Type B pancreatic cell (in vitro differentiated cells): ENCODE data around the gene SLC37A3. TPM values are rescaled to one million over a fixed set of nuclear protein-coding genes. Genes with fewer than 3 reads are reported as not detected.

Experiments
- DNase-seq: peaks from one replicate; pipeline ENCODE4 v3.0.0; 2021; ENCODE audit warnings: mixed read lengths; ENCODE audit not compliant: unreplicated experiment; ENCODE audit errors: extremely low spot score
- H3K27ac Mint-ChIP-seq: 2 replicates; pipeline ENCODE4 v1.8.0; 2021; ENCODE audit warnings: mild to moderate bottlenecking, mixed read lengths
- H3K27me3 Mint-ChIP-seq: 2 replicates; pipeline ENCODE4 v1.8.0; 2021; ENCODE audit warnings: mixed read lengths
- H3K36me3 Mint-ChIP-seq: 2 replicates; pipeline ENCODE4 v1.8.0; 2021; ENCODE audit warnings: mixed read lengths
- H3K4me1 Mint-ChIP-seq: one replicate; pipeline ENCODE4 v1.8.0; 2021; ENCODE audit warnings: mixed read lengths; ENCODE audit not compliant: unreplicated experiment
- H3K4me3 Mint-ChIP-seq: 2 replicates; pipeline ENCODE4 v1.8.0; 2021; ENCODE audit warnings: mild to moderate bottlenecking, mixed read lengths
- H3K9me3 Mint-ChIP-seq: 2 replicates; pipeline ENCODE4 v1.8.0; 2021; ENCODE audit warnings: mixed read lengths
- total RNA-seq: library from RNA; stranded (reverse); gene quantifications from 2 replicates; pipeline ENCODE4 v1.2.1, GENCODE V29; 2021; ENCODE audit warnings: low replicate concordance
- TF ChIP-seq, protein P1 (sequence below): fragments of 200-600 bp; sonication (generic); conservative IDR thresholded peaks from 2 replicates; pipeline ENCODE4 v1.5.0; 2021; ENCODE audit warnings: antibody characterized with exemption, mild to moderate bottlenecking

Gene SLC37A3
- total RNA-seq, 1 donor from 2014 or later = 53.2 TPM

GRCh38 chr7:140415361-140415760 lies 17.0 kb upstream of the SLC37A3 start:
- Mint-ChIP-seq H3K9me3 (no peaks in the 10 kb centered on the region), H3K36me3 (no peaks in the 10 kb centered on the region), H3K4me1 (peaks cover 7% of the 10 kb centered on the region), H3K27ac (no peak overlapping the region), H3K4me3 (no peak overlapping the region), H3K27me3 (no peaks in the 10 kb centered on the region)
- TF ChIP-seq, protein P1, sequence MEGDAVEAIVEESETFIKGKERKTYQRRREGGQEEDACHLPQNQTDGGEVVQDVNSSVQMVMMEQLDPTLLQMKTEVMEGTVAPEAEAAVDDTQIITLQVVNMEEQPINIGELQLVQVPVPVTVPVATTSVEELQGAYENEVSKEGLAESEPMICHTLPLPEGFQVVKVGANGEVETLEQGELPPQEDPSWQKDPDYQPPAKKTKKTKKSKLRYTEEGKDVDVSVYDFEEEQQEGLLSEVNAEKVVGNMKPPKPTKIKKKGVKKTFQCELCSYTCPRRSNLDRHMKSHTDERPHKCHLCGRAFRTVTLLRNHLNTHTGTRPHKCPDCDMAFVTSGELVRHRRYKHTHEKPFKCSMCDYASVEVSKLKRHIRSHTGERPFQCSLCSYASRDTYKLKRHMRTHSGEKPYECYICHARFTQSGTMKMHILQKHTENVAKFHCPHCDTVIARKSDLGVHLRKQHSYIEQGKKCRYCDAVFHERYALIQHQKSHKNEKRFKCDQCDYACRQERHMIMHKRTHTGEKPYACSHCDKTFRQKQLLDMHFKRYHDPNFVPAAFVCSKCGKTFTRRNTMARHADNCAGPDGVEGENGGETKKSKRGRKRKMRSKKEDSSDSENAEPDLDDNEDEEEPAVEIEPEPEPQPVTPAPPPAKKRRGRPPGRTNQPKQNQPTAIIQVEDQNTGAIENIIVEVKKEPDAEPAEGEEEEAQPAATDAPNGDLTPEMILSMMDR = no peak
- DNase-seq = no peak

GRCh38 chr7:140404565-140405065 lies 6.3 kb upstream of the SLC37A3 start:
- no peak for DNase-seq
- peak overlapping the region; percentile 90 for H3K4me3 Mint-ChIP-seq

GRCh38 chr7:140403878-140404564 lies 5.7 kb upstream of the SLC37A3 start, which contains the start of gene RAB19:
Gene RAB19, plus strand, starts transcription at chr7:140404058. Its CDS starts 3,589 bp downstream, at chr7:140407647.
- peak within 1 kb of the TSS; percentile 90 for H3K4me3 Mint-ChIP-seq
- no peaks in the 10 kb centered on the region for H3K36me3 Mint-ChIP-seq
- peaks cover 6% of the 10 kb centered on the region for H3K27me3 Mint-ChIP-seq
- peak within 1 kb of the TSS; percentile 57 for H3K27ac Mint-ChIP-seq
- DNase-seq = no peak
- H3K4me1 Mint-ChIP-seq = peaks cover 19% of the 10 kb centered on the region
- TF ChIP-seq, protein P1 = no peak
- H3K9me3 Mint-ChIP-seq = no peaks in the 10 kb centered on the region

More at GRCh38 chr7:140404565-140405065, 6.3 kb upstream of the SLC37A3 start:
- TF ChIP-seq, protein P1 = no peak
- Mint-ChIP-seq H3K4me1 (peaks cover 19% of the 10 kb centered on the region), H3K36me3 (no peaks in the 10 kb centered on the region), H3K27me3 (peaks cover 6% of the 10 kb centered on the region), H3K27ac (no peak overlapping the region), H3K9me3 (no peaks in the 10 kb centered on the region)

DNA sequence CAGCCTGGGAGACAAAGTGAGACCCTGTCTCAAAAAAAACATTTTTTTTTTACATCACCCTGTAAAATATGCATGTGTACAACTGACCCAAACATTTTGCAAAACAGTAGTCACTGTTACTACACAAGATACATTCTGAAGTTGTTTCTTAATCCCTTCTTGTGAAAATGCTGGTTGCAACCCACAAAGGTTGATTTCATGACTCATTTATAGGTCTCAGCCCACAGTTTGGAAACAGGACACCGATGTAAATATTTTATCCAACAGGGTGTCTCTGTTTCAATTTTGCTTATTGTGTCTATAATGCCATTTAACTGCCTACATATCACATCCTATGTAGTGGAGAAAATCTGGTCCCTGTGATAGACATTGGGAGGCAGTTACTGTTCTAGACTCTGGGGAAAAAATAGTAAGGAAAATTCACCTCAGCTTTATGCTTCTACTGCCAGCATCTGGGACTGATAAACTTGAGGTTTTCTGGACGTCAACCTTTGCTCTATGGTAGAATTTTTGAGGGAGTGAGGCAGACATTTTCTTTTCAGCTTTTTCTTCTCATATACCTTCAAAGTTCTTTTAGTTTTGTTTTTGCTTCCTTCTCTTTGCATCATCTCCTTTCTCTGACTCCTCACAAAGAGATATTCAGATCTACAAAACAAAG lies 4.0 kb upstream of the SLC37A3 start:
- no peak overlapping the region for H3K27ac Mint-ChIP-seq

GRCh38 chr7:140400381-140400780 lies 2.1 kb upstream of the SLC37A3 start:
- TF ChIP-seq, protein P1 = no peak
- Mint-ChIP-seq H3K27me3 (peaks cover 6% of the 10 kb centered on the region), H3K4me1 (peaks cover 32% of the 10 kb centered on the region), H3K9me3 (no peaks in the 10 kb centered on the region), H3K36me3 (peaks cover 3% of the 10 kb centered on the region), H3K27ac (no peak overlapping the region), H3K4me3 (no peak overlapping the region)
- no peak for DNase-seq

More for the DNA sequence above, 4.0 kb upstream of the SLC37A3 start:
- Mint-ChIP-seq H3K4me3 (peak overlapping the region; percentile 10), H3K27me3 (peaks cover 6% of the 10 kb centered on the region), H3K9me3 (no peaks in the 10 kb centered on the region), H3K36me3 (no peaks in the 10 kb centered on the region), H3K4me1 (peaks cover 25% of the 10 kb centered on the region)
- TF ChIP-seq, protein P1 = no peak
- DNase-seq = no peak
